Fibroblast of villous mesenchyme (primary cell): ENCODE results near the gene INPP4B. TPM values are rescaled to one million over a fixed set of nuclear protein-coding genes. Genes with fewer than 3 reads are reported as not detected.
A peak's percentile ranks its signal among the peaks of the same experiment; 100 is the strongest.

Experiments
- DNase-seq: peaks from one replicate; pipeline ENCODE4 v3.0.0-alpha.2; 2010; ENCODE audit warnings: low read depth
- H3K4me3 ChIP-seq: 2 replicates; pipeline ENCODE4 v1.5.1; 2011; ENCODE audit warnings: low read depth, mild to moderate bottlenecking, low read length
- CTCF ChIP-seq: IDR thresholded peaks from 2 replicates; pipeline ENCODE4 v1.5.1; 2012; ENCODE audit warnings: low read depth, mild to moderate bottlenecking, low read length; ENCODE audit not compliant: insufficient read depth
- total RNA-seq: library from RNA; depleted of rRNA; stranded (reverse); fragments of >200 nt; gene quantifications from 2 replicates; pipeline ENCODE4 v1.2.3, GENCODE V29; 2012

INPP4B gene
- total RNA-seq, 1 donor = 64.3 TPM

GRCh38 chr4:142284402-142285221 lies 561.5 kb downstream of the INPP4B start:
- TF ChIP-seq CTCF = no peak
- H3K4me3 ChIP-seq = no peak overlapping the region
- DNase-seq = no peak

DNA sequence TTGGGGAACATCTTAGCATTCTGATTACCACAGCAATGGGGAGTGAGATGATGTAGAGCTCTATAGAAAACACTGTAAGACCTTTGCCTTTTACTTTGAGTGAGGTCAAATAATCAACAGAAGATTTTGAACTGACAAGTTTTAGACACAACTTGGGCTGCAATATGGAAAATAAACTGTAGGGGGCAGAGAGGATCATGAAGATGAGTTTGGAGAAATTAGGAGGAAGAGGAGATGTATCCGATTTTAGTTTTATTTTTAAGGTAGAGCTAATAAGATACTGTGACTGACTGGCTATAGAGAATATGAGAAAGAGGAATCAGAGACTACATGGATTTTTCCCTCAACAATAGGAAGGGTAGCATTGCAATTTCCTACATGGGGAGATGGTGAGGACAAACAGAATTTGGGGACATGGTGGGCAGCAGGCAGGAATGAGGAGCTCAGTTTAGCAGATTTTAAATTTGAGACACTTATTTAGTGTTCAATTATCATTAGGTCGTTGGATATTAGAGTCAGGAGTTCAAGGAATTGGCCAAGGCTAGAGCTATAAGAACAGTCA lies 563.1 kb downstream of the INPP4B start:
- H3K4me3 ChIP-seq = no peak overlapping the region
- TF ChIP-seq CTCF = peak; percentile 56
- no peak for DNase-seq

GRCh38 chr4:142281999-142282398 lies 564.1 kb downstream of the INPP4B start:
- TF ChIP-seq CTCF = no peak
- DNase-seq = no peak
- H3K4me3 ChIP-seq = no peak overlapping the region

DNA sequence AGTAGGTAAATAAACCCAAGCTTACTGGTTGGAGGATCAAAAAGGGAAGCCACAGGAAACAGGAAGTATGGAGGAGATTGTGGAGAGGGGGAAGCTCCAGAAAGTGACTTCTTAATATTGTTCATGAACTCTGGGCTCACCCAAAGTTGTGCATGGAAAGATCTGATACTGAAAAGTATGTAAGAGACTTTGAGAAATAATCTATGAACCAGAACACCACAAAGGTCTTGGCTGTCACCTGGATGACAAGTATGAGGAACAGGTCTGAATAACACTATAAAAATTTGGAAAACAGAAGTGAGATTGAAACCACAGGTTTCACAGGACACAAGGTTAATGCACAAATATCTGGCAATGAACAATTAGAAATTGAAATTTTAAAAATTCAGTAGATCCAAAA lies 567.4 kb downstream of the INPP4B start:
- DNase-seq = no peak
- no peak for TF ChIP-seq CTCF
- no peak overlapping the region for H3K4me3 ChIP-seq

- no peak for TF ChIP-seq CTCF
- no peak overlapping the region for H3K4me3 ChIP-seq
- no peak for DNase-seq
These were observed 567.9 kb downstream of the INPP4B start for GRCh38 chr4:142278171-142278570.

GRCh38 chr4:142274137-142274536 lies 572.0 kb downstream of the INPP4B start:
- peak; percentile 21 for DNase-seq
- H3K4me3 ChIP-seq = no peak overlapping the region
- TF ChIP-seq CTCF = no peak
